Stimulated activated CD8-positive, alpha-beta memory T cell treated with anti-CD3 and anti-CD28 coated beads, Interleukin-12 subunit alpha, Interleukin-12 subunit beta, amount 100 ng/mL, for 24 hours (primary cell): ENCODE results near the gene MKKS.
"Not testable (repeated sequence)": the region's sequence is repeated elsewhere in the genome, so short reads cannot be mapped to it uniquely, and the experiment has no call there.

ENCODE experiments used
- DNase-seq: peaks from one replicate; pipeline ENCODE4 v3.0.0-alpha.2; 2020; ENCODE audit errors: extremely low read depth

MKKS gene

DNA sequence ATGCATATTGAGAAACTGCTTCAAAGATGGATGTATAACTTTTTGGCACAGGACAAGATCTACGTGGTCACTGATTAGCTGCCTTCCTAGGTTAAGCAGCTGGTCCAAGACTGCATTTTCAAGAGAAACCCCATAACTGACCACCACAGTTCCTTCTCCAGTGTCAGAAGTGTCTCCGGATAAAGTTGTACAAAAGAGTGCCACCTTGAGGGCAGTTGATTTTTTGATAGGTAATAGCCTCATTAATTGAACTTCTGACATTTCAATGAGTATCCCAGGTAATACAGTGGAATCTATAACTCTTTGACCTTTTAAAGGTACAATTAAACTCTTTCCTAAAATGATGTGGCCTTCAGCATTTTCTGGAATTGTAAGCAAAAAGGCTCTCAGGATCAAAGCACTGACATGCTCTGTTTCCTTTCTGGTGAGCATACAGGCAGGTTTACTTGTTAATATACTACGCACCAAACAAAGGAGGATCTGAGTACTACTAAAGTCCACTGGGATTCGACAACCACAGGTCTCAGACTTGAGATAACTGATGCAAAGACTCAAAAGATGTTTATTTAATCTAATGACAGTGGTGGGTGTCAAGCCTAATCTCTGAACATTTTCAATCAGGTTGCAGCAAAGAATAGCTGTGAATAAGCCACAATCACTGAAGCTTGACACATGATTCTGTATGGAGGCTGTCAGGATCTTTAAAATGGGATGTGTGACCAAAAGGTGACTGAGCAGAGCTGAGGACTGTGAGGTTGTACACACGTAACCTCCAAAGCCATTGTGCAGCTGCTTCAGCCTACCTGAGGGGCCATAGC is 21.2 kb downstream of the MKKS start:
- DNase-seq, result no peak

GRCh38 chr20:10411673-10412072 is 22.3 kb downstream of the MKKS start:
- no peak for DNase-seq

GRCh38 chr20:10408108-10408813 is 25.8 kb downstream of the MKKS start:
- no peak for DNase-seq

DNA sequence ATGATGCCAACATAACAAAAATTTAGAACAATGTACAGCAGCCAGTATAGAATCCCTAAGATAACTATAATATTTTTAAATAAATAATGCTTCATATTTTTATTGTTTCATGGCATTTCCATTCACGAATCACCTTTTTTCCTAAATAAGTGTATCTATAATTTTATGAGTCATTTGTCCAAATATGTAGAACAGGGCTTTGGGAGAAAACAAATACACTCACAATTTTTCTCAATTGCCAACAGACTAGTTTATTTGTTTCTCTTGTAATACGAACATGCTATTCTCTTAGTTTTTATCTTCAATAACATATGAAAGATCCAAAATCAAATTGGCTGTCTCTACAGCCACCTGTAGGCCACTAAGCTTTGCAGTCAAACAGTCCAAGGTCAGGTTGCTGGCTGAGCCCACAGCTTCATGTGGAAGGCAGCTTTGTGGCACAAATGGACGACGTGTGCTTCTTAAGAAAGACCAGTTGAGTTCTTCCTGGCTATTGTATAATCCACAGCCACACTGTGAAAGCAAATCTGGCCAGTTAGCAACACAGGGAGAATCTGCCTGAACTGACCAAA is 29.0 kb downstream of the MKKS start:
- no peak for DNase-seq

DNA sequence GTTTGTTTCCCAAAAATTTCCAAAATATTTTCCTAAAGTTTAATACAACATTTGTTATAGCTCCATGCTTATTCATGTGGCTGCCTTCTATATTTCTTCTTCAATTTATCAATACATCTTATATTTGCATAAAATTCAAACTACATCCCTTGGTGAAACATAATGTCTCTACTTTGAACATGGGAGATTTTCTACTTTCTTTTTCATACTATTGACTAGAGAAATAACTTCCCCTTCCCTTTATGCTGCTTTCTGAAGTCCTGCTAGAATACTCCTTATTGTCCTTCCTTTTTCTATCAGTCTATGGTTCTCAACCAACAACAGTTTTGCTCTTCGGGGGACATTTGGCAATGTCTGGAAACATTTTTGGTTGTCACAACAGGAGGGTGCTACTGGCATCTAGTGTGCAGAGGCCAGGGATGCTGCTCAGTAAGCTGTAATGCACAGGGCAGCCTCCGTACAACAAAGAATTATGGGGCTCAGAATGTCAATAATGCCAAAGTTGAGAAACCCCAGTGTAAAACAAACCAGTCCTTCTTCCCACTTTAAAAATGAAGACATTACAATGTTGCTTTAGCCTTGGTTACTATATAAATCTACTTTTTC is 29.9 kb downstream of the MKKS start:
- DNase-seq, result no peak

GRCh38 chr20:10402938-10403608 is 30.9 kb downstream of the MKKS start:
- no peak for DNase-seq

- DNase-seq, result no peak
These were observed 35.1 kb downstream of the MKKS start for GRCh38 chr20:10398834-10399369.

DNA sequence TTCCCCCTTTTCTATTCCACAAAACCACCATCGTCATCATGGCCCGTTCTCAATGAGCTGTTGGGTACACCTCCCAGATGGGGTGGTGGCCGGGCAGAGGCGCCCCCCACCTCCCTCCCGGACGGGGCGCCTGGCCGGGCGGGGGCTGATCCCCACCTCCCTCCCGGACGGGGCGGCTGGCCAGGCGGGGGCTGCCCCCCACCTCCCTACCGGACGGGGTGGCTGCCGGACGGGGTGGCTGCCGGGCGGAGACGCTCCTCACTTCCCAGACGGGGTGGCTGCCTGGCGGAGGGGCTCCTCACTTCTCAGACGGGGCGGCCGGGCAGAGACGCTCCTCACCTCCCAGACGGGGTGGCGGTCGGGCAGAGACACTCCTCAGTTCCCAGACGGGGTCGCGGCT is 39.3 kb downstream of the MKKS start:
- not testable (repeated sequence) for DNase-seq

GRCh38 chr20:10390709-10391108 is 43.3 kb downstream of the MKKS start:
- no peak for DNase-seq

DNA sequence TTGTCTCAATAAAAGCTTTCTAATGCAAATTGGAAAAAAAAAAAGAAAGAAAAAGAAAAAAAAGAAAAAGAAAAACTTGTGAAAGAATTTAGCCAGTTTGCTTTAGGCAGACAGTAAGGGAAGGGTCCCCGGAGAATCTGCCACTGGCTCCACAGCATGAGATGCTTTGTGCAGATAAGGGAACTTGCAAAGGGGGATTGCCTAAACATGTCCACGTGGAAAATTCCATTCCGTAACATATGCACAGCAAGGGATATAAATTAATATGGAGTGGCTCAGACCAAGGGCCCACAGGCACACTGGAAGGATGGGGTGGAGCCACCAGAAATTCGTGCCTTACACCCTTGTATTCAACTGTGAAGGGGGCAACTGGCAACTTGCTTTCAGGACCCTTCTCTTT is 45.4 kb downstream of the MKKS start:
- no peak for DNase-seq

- no peak for DNase-seq
These were observed 46.3 kb downstream of the MKKS start for GRCh38 chr20:10387686-10388085.

DNA sequence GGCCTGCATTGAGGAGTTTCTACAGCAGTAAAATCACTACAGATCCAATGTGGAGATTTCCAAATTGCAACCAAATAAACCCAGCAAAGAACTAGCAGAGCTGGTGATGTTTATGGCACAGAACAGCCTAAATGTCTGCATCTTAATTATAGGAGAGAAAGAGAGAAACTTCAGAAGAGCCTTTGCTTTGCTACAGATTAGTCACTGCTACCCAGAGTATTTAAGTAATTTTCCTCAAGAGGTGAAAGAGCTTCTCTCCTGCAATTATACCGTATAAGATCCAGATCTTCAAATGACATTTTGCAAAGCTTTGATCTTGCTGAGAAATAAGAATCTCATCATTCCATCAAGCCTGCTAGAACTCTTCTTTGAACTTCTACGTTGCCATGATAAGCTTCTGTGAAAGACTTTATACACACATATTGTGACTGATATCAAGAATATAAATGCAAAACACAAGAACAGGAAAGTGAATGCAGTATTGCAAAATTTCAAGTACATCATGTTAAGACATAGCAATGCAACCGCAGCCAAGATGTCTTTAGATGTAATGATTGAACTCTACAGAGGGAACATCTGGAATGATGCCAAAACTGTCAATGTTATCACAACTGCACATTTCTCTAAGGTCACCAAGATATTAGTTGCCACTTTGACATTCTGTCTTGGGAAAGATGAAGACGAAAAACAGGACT is 48.0 kb downstream of the MKKS start:
- DNase-seq, result no peak

DNA sequence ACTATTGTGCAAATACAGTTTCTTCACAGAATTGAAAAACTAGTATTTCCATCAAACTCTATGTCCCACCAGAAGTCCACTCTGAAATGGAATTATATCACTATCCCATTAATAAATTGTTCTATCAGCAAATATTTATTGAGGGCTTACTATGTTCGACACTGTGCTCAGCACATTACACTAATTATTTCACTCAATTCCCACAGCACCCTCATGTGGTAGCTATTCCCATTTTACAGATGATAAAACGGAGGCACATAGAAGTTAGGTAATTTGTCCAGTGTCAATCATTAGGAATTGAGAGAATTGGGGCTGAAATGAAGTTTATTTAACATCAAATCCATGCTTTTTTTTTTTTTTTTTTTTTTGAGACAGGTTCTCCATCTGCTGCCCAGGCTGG is 52.5 kb downstream of the MKKS start:
- no peak for DNase-seq

GRCh38 chr20:10379761-10380160 is 54.3 kb downstream of the MKKS start:
- no peak for DNase-seq

- DNase-seq, result no peak
These were observed 57.5 kb downstream of the MKKS start for GRCh38 chr20:10376270-10377075.

DNA sequence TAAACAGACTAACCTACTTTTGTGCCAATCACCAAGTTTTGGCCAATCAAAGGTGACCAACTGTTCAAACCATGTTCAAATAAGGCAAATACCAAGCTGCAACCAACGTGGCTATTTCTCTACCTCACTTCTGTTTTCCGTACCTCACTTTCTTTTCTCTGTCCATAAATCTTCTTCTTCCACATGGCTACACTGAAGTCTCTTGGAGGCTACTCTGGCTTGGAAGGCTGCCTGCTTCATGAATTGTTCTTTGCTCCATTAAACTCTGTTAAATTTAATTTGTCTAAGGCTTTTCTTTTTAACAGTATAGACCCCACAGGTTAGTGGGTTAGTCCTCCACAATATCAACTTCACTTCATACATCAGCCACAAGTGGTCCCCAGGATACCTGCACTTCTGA is 58.8 kb downstream of the MKKS start:
- no peak for DNase-seq

GRCh38 chr20:10374036-10374435 is 60.0 kb downstream of the MKKS start:
- no peak for DNase-seq

- DNase-seq, result no peak
These were observed 62.6 kb downstream of the MKKS start for GRCh38 chr20:10371467-10371866.

DNA sequence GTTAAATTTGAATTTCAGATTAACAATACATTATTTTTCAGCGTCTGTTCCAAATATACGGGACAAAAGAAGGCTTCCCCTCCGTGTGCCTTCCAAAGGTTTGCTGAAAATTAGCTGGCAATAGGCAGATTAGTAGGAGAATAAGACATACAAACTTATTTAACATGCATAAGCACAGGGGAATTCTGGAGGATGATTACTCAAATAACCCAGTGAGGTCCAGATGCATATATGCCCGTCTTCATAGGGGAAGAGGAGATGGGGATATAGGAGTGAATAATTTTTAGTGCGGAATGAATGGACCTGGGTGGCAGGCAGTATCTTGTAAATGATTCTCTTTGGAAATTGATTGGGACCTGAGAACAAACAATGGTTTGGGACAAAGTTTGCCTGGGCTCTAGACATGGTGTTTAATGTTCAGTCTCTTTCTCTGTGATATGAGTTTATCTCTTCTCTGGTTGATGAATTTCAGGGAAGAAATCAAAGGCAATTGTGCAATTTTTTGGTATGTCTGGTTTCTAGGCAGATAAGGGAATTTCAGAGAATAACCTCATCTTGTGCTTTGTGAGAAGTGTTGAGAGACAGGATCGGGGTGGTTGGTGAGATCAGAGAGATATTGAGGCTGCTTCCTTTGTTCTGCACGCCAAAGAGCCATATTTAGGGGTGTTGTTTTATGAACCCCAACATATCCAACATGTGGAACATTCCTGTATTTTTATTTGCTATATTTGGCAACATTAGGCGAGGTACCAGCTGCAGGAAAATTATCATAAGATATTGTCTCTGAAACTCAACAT is 63.7 kb downstream of the MKKS start:
- no peak for DNase-seq

- no peak for DNase-seq
These were observed 64.3 kb downstream of the MKKS start for GRCh38 chr20:10369723-10370090.
